Effector memory CD4-positive, alpha-beta T cell (primary cell): ENCODE measurements around the gene PPID.
"Not testable (repeated sequence)": the region's sequence is repeated elsewhere in the genome, so short reads cannot be mapped to it uniquely, and the experiment has no call there.

Experiments
- DNase-seq, 3 donors: peaks; one replicate each; pipeline ENCODE4 v3.0.0-alpha.2; 2020
- H3K27ac ChIP-seq: 2 replicates; pipeline ENCODE4 v1.7.0; 2013; ENCODE audit warnings: mild to moderate bottlenecking, low read length, moderate library complexity; ENCODE audit not compliant: insufficient read depth, poor library complexity, severe bottlenecking
- H3K27me3 ChIP-seq: replicated peaks from 2 replicates; pipeline ENCODE4 v1.7.0; 2013; ENCODE audit warnings: mild to moderate bottlenecking, low read length; ENCODE audit not compliant: insufficient read depth, control insufficient read depth, poor library complexity, severe bottlenecking
- H3K36me3 ChIP-seq: 2 replicates; pipeline ENCODE4 v1.7.0; 2013; ENCODE audit warnings: mild to moderate bottlenecking, low read length, moderate library complexity; ENCODE audit not compliant: control insufficient read depth, insufficient read depth
- H3K4me1 ChIP-seq: 2 replicates; pipeline ENCODE4 v1.7.0; 2013; ENCODE audit warnings: low read length, mild to moderate bottlenecking; ENCODE audit not compliant: control insufficient read depth, insufficient read depth, poor library complexity, severe bottlenecking
- H3K4me3 ChIP-seq: 2 replicates; pipeline ENCODE4 v1.7.0; 2013; ENCODE audit warnings: low read length, low read depth, mild to moderate bottlenecking; ENCODE audit not compliant: insufficient read depth, poor library complexity, severe bottlenecking
- H3K9me3 ChIP-seq: 2 replicates; pipeline ENCODE4 v1.7.0; 2013; ENCODE audit warnings: mild to moderate bottlenecking, low read length, moderate library complexity; ENCODE audit not compliant: control insufficient read depth

Gene PPID

GRCh38 chr4:158760866-158761265 is 37.7 kb upstream of the PPID start:
- Histone ChIP-seq H3K36me3 (no peaks in the 10 kb centered on the region), H3K27ac (no peak overlapping the region)
- no peak for DNase-seq

GRCh38 chr4:158759539-158759938 is 36.3 kb upstream of the PPID start:
- H3K27me3 ChIP-seq, H3K4me1 ChIP-seq, DNase-seq, H3K27ac ChIP-seq, H3K4me3 ChIP-seq, H3K9me3 ChIP-seq, H3K36me3 ChIP-seq: not testable (repeated sequence)

More at GRCh38 chr4:158760866-158761265, 37.7 kb upstream of the PPID start:
- H3K4me3 ChIP-seq, result no peak overlapping the region
- no peaks in the 10 kb centered on the region for H3K9me3 ChIP-seq
- H3K27me3 ChIP-seq, result no peaks in the 10 kb centered on the region
- H3K4me1 ChIP-seq, result no peaks in the 10 kb centered on the region

GRCh38 chr4:158758703-158759102 is 35.5 kb upstream of the PPID start:
- H3K4me3 ChIP-seq, result no peak overlapping the region
- no peaks in the 10 kb centered on the region for H3K9me3 ChIP-seq
- DNase-seq, result no peak

DNA sequence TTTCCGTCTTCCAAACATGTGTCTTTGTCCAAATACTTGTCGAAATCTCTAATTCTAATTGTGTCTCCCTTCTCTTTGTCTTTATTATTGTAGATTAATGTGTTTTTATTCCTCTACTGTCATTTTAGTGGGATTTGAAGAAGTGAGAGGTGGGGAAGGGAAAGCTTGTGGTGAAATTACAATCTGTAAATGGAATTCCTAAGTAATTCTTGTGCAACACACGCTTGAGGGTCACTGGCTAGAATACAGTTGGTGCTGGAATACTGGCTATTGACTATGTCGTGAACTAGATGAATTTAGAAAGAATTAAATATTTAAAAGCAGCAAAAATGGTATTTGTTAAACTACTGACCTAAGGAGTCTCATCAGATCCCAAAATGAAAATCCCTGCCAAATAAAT is 34.9 kb upstream of the PPID start:
- DNase-seq, result no peak
- H3K27ac ChIP-seq, result no peak overlapping the region
- no peaks in the 10 kb centered on the region for H3K4me1 ChIP-seq
- no peaks in the 10 kb centered on the region for H3K36me3 ChIP-seq
- H3K4me3 ChIP-seq, result no peak overlapping the region
- no peaks in the 10 kb centered on the region for H3K9me3 ChIP-seq
- H3K27me3 ChIP-seq, result no peaks in the 10 kb centered on the region

More at GRCh38 chr4:158758703-158759102, 35.5 kb upstream of the PPID start:
- H3K36me3 ChIP-seq, result no peaks in the 10 kb centered on the region
- H3K4me1 ChIP-seq, result no peaks in the 10 kb centered on the region
- no peaks in the 10 kb centered on the region for H3K27me3 ChIP-seq
- H3K27ac ChIP-seq, result no peak overlapping the region

DNA sequence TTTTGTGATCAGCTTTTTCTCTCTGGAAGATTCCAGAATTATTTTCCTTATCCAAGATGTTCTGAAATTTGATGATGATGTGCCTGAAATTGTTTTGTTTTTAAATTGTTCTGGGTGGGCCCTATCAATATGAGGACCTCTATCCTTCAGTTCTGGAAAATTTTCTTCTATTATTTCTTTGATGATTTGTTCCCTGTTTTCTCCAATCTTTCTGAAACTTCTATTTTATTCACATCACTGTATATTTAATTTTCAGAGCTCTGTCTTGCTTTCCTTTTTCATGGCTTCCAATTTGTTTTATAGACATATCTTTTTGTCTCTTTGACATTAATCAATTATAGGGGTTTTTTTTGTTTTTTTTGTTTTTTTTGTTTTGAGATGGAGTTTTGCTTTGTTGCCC is 33.4 kb upstream of the PPID start:
- H3K9me3 ChIP-seq, result no peaks in the 10 kb centered on the region
- H3K27me3 ChIP-seq, result no peaks in the 10 kb centered on the region
- H3K36me3 ChIP-seq, result no peaks in the 10 kb centered on the region
- no peak for DNase-seq
- no peak overlapping the region for H3K27ac ChIP-seq
- no peak overlapping the region for H3K4me3 ChIP-seq
- H3K4me1 ChIP-seq, result no peaks in the 10 kb centered on the region

DNA sequence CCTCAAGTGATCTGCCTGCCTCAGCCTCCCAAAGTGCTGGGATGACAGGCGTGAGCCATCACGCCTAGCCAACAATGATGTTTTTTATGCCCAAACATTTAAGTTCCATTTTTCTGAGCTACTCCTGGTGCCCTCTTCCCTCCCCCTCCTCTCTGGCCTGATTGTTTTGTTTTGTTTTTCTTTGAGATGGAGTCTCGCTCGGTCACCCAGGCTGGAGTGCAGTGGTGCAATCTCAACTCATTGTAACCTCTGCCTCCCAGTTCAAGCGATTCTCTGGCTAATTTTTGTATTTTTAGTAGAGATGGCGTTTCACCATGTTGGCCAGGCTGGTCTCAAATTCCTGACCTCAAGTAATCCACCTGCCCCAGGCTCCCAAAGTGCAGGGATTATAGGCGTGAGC is 32.6 kb upstream of the PPID start:
- not testable (repeated sequence) for H3K9me3 ChIP-seq, H3K36me3 ChIP-seq, H3K27ac ChIP-seq, H3K27me3 ChIP-seq, DNase-seq, H3K4me1 ChIP-seq, H3K4me3 ChIP-seq

DNA sequence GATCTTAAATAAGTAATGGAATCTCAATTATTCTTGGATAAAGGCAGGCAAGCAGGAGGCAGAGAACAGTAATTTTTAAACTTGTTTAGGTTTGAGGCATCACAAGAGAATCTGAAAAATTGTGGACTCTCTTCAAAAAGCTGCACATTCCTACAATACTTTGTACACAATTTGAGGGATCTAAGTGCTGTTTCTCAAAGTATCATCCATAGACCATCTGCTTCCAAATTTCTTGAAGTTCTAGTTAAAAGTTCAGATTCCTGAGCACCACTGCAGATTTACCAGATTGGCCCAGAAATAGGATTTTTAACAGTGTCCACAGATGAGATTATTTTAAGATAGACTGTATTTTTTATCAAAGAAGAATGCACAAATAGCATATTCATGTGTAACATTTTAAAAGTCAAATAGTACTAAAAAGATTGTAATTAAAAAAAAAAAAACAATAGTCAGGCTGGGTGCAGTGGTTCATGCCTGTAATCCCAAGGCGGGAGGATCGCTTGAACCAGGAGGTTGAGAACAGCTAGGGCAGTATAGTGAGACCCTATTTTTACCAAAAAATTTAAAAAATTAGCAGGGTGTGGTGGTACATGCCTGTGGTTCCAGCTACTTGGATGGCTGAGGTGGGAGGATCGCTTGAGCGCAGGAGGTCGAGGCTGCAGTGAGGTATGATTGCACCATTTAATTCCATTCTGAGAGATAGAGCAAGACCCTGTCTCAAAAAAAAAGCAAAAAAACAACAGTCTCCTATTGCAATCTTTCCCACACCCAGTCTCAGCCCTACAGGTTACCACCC is 31.4 kb upstream of the PPID start:
- Histone ChIP-seq H3K36me3 (no peaks in the 10 kb centered on the region), H3K4me3 (no peak overlapping the region), H3K27ac (no peak overlapping the region), H3K9me3 (no peaks in the 10 kb centered on the region), H3K4me1 (no peaks in the 10 kb centered on the region), H3K27me3 (no peaks in the 10 kb centered on the region)
- no peak for DNase-seq

GRCh38 chr4:158750379-158750778 is 27.2 kb upstream of the PPID start:
- no peak overlapping the region for H3K27ac ChIP-seq

DNA sequence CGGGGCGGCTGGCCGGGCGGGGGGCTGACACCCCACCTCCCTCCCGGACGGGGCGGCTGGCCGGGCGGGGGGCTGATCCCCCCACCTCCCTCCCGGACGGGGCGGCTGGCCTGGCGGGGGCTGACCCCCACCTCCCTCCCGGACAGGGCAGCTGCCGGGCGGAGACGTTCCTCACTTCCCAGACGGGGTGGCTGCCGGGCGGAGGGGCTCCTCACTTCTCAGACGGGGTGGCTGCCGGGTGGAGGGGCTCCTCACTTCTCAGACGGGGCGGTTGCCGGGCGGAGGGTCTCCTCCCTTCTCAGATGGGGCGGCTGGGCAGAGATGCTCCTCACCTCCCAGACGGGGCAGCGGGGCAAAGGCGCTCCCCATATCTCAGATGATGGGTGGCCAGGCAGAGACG is 23.3 kb upstream of the PPID start:
- H3K4me3 ChIP-seq, H3K27me3 ChIP-seq: not testable (repeated sequence)

More at GRCh38 chr4:158750379-158750778, 27.2 kb upstream of the PPID start:
- no peak overlapping the region for H3K4me3 ChIP-seq
- H3K4me1 ChIP-seq, result no peaks in the 10 kb centered on the region
- no peak for DNase-seq
- H3K36me3 ChIP-seq, result no peaks in the 10 kb centered on the region
- no peaks in the 10 kb centered on the region for H3K9me3 ChIP-seq
- no peaks in the 10 kb centered on the region for H3K27me3 ChIP-seq

GRCh38 chr4:158741326-158742021 is 18.3 kb upstream of the PPID start:
- H3K27me3 ChIP-seq, result no peaks in the 10 kb centered on the region
- no peak overlapping the region for H3K4me3 ChIP-seq
- no peaks in the 10 kb centered on the region for H3K9me3 ChIP-seq
- H3K4me1 ChIP-seq, result no peaks in the 10 kb centered on the region
- no peak for DNase-seq
- H3K27ac ChIP-seq, result no peak overlapping the region
- H3K36me3 ChIP-seq, result no peaks in the 10 kb centered on the region

More for the DNA sequence above, 23.3 kb upstream of the PPID start:
- H3K27ac ChIP-seq, H3K4me1 ChIP-seq, H3K9me3 ChIP-seq, H3K36me3 ChIP-seq, DNase-seq: not testable (repeated sequence)
